ENCODE data around the gene FEM1B. TPM values are rescaled to one million over a fixed set of nuclear protein-coding genes. Genes with fewer than 3 reads are reported as not detected.
A peak's percentile ranks its signal among the peaks of the same experiment; 100 is the strongest.

FEM1B gene
- total RNA-seq, 2 experiments from 2014 or later = 83.2 to 94.9 TPM

- POLR2A ChIA-PET = no interaction called here
These were observed 64.5 kb downstream of the FEM1B start for GRCh38 chr15:68341760-68342725.

GRCh38 chr15:68343579-68344225, 66.2 kb downstream of the FEM1B start:
- Mint-ChIP-seq H3K27me3 (no peaks in the 10 kb centered on the region), H3K4me1 (ENCODE audit: low read depth) (no peaks in the 10 kb centered on the region), H3K9me3 (no peaks in the 10 kb centered on the region), H3K4me3 (no peak overlapping the region), H3K27ac (no peak overlapping the region), H3K36me3 (ENCODE audit: low read depth) (no peaks in the 10 kb centered on the region)
- DNase-seq = no peak
- no peak overlapping the region for H3K27ac ChIP-seq (ENCODE audit: low read depth in 1 of 2, low read length in 2 of 2)
- peaks cover 0 to 2% of the 10 kb centered on the region in 2 experiments for H3K27me3 ChIP-seq (ENCODE audit: control insufficient read depth in 1 of 2, insufficient read depth in 2 of 2, low read length in 2 of 2)
- no peak for TF ChIP-seq CTCF (IDR thresholded peaks at IDR 0.05)
- no peaks in the 10 kb centered on the region for H3K9me3 ChIP-seq (ENCODE audit: control insufficient read depth in 1 of 2, insufficient read depth in 1 of 2, low read length in 2 of 2)
- POLR2A ChIA-PET = no interaction called here
- H3K4me1 ChIP-seq (ENCODE audit: insufficient read depth, low read length) = no peaks in the 10 kb centered on the region
- no peak overlapping the region for H3K4me3 ChIP-seq (ENCODE audit: low read length)
- H3K36me3 ChIP-seq (ENCODE audit: insufficient read depth, low read length) = no peaks in the 10 kb centered on the region
- CTCF ChIA-PET = no interaction called here
- intact Hi-C loops (cut with DNase I, micrococcal nuclease) = no loop called here
- no peak for ATAC-seq (ENCODE audit: poor library complexity)

More at GRCh38 chr15:68341760-68342725, 64.5 kb downstream of the FEM1B start:
- ATAC-seq (ENCODE audit: poor library complexity) (no peak), DNase-seq (peak in 2 of 14 experiments; percentile 28 to 43)
- H3K27me3 Mint-ChIP-seq = no peaks in the 10 kb centered on the region
- H3K9me3 ChIP-seq (ENCODE audit: control insufficient read depth in 1 of 2, insufficient read depth in 1 of 2, low read length in 2 of 2) = no peaks in the 10 kb centered on the region
- no peak overlapping the region for H3K4me3 ChIP-seq (ENCODE audit: low read length)
- no peak overlapping the region for H3K4me3 Mint-ChIP-seq
- peaks cover 0 to 2% of the 10 kb centered on the region in 2 experiments for H3K27me3 ChIP-seq (ENCODE audit: control insufficient read depth in 1 of 2, insufficient read depth in 2 of 2, low read length in 2 of 2)
- no peak for TF ChIP-seq CTCF (IDR thresholded peaks at IDR 0.05)
- H3K27ac Mint-ChIP-seq = no peak overlapping the region
- H3K27ac ChIP-seq (ENCODE audit: low read depth in 1 of 2, low read length in 2 of 2) = no peak overlapping the region
- intact Hi-C loops (cut with DNase I, micrococcal nuclease) = no loop called here
- no peaks in the 10 kb centered on the region for H3K9me3 Mint-ChIP-seq
- H3K36me3 ChIP-seq (ENCODE audit: insufficient read depth, low read length) = no peaks in the 10 kb centered on the region
- CTCF ChIA-PET = interaction anchor here (0.7 kb wide), 1 partner anchor 993 kb away, joined by 4 read pairs; no protein-coding TSS in a partner anchor
- no peaks in the 10 kb centered on the region for H3K36me3 Mint-ChIP-seq (ENCODE audit: low read depth)
- no peaks in the 10 kb centered on the region for H3K4me1 ChIP-seq (ENCODE audit: insufficient read depth, low read length)
- no peaks in the 10 kb centered on the region for H3K4me1 Mint-ChIP-seq (ENCODE audit: low read depth)

GRCh38 chr15:68344600-68344999, 67.1 kb downstream of the FEM1B start:
- Histone ChIP-seq H3K9me3 (ENCODE audit: control insufficient read depth in 1 of 2, insufficient read depth in 1 of 2, low read length in 2 of 2) (no peaks in the 10 kb centered on the region), H3K4me1 (ENCODE audit: insufficient read depth, low read length) (no peaks in the 10 kb centered on the region), H3K4me3 (ENCODE audit: low read length) (no peak overlapping the region), H3K27ac (ENCODE audit: low read depth in 1 of 2, low read length in 2 of 2) (no peak overlapping the region), H3K27me3 (ENCODE audit: control insufficient read depth in 1 of 2, insufficient read depth in 2 of 2, low read length in 2 of 2) (no peaks in the 10 kb centered on the region), H3K36me3 (ENCODE audit: insufficient read depth, low read length) (no peaks in the 10 kb centered on the region)
- intact Hi-C loops (cut with DNase I, micrococcal nuclease) = no loop called here
- ChIA-PET POLR2A (no interaction called here), CTCF (no interaction called here)
- Mint-ChIP-seq H3K9me3 (no peaks in the 10 kb centered on the region), H3K27ac (no peak overlapping the region), H3K27me3 (no peaks in the 10 kb centered on the region), H3K4me1 (ENCODE audit: low read depth) (no peaks in the 10 kb centered on the region), H3K36me3 (ENCODE audit: low read depth) (no peaks in the 10 kb centered on the region), H3K4me3 (no peak overlapping the region)
- no peak for DNase-seq
- ATAC-seq (ENCODE audit: poor library complexity) = no peak
- TF ChIP-seq CTCF (IDR thresholded peaks at IDR 0.05) = no peak

Other genes with a start within 250 kb of the FEM1B start
- gene PIAS1, start 223.4 kb upstream of the FEM1B start, total RNA-seq = 10 to 100 TPM; 73.1 to 74.8 TPM
- gene CALML4, start 72.4 kb upstream of the FEM1B start, total RNA-seq = 1 to 10 TPM; 1.5 to 2.0 TPM
- gene CLN6, start 48.0 kb upstream of the FEM1B start, total RNA-seq = 1 to 10 TPM; 8.0 to 8.1 TPM
- under 1 TPM; 0.08 to 0.20 TPM for gene ITGA11, start 154.4 kb downstream of the FEM1B start, total RNA-seq